ENCODE data around the gene KLHL26. TPM values are rescaled to one million over a fixed set of nuclear protein-coding genes. Genes with fewer than 3 reads are reported as not detected.
A peak's percentile ranks its signal among the peaks of the same experiment; 100 is the strongest.

The KLHL26 gene
- total RNA-seq, 1 donor from 2014 or later, result 12.0 TPM

GRCh38 chr19:18608805-18609716 is 27.8 kb upstream of the KLHL26 start:
- no peaks in the 10 kb centered on the region for H3K36me3 Mint-ChIP-seq (ENCODE audit: unreplicated experiment)
- TF ChIP-seq, protein P1, sequence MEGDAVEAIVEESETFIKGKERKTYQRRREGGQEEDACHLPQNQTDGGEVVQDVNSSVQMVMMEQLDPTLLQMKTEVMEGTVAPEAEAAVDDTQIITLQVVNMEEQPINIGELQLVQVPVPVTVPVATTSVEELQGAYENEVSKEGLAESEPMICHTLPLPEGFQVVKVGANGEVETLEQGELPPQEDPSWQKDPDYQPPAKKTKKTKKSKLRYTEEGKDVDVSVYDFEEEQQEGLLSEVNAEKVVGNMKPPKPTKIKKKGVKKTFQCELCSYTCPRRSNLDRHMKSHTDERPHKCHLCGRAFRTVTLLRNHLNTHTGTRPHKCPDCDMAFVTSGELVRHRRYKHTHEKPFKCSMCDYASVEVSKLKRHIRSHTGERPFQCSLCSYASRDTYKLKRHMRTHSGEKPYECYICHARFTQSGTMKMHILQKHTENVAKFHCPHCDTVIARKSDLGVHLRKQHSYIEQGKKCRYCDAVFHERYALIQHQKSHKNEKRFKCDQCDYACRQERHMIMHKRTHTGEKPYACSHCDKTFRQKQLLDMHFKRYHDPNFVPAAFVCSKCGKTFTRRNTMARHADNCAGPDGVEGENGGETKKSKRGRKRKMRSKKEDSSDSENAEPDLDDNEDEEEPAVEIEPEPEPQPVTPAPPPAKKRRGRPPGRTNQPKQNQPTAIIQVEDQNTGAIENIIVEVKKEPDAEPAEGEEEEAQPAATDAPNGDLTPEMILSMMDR (IDR thresholded peaks at IDR 0.05; ENCODE audit: partially characterized antibody, unreplicated experiment), result no peak
- peak overlapping the region; percentile 39 for H3K4me3 Mint-ChIP-seq (ENCODE audit: unreplicated experiment)
- peaks cover 5% of the 10 kb centered on the region for H3K9me3 Mint-ChIP-seq (ENCODE audit: unreplicated experiment)
- H3K27me3 Mint-ChIP-seq (ENCODE audit: unreplicated experiment), result peaks cover 33% of the 10 kb centered on the region
- no peak overlapping the region for H3K27ac Mint-ChIP-seq (ENCODE audit: unreplicated experiment)
- peaks cover 15% of the 10 kb centered on the region for H3K4me1 Mint-ChIP-seq (ENCODE audit: low read depth, unreplicated experiment)
- no peak for DNase-seq

DNA sequence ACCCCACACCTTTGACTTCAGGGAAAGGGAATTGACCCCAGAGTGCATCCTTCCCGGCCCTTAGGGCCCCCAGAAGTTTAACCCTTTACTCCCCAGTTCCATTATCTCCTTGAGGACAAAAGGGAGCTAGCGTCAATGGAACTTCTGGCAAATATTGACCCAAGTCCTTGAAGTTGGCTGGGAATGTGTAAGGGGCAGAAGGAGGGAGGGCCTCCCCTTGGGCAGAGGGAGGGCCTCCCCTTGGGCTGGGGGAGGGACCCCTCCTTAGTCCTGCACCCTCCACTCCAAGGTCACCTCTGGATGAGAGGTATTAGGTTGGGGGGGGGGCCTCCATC is 27.1 kb upstream of the KLHL26 start:
- no peak for DNase-seq
- Mint-ChIP-seq H3K4me1 (ENCODE audit: low read depth, unreplicated experiment) (peaks cover 15% of the 10 kb centered on the region), H3K4me3 (ENCODE audit: unreplicated experiment) (no peak overlapping the region), H3K9me3 (ENCODE audit: unreplicated experiment) (peaks cover 5% of the 10 kb centered on the region), H3K27me3 (ENCODE audit: unreplicated experiment) (peaks cover 36% of the 10 kb centered on the region), H3K27ac (ENCODE audit: unreplicated experiment) (no peak overlapping the region), H3K36me3 (ENCODE audit: unreplicated experiment) (no peaks in the 10 kb centered on the region)
- TF ChIP-seq, protein P1 (IDR thresholded peaks at IDR 0.05; ENCODE audit: partially characterized antibody, unreplicated experiment), result no peak

DNA sequence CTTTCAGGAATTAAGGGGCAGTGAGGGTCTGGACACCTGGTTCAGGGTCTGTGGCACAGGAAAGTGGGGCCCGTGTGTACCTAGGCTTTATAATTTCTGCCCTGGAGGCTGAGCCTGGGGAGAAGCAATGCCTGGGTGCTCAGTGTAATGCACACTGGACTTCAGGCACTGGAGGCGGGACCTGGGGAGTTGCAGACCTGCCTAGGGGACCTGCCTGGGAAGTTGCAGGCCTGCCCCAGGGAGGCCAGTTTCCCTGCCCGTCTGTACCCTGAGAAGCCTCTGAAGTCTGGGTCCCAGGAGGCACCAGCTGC is 26.6 kb upstream of the KLHL26 start:
- TF ChIP-seq, protein P1 (IDR thresholded peaks at IDR 0.05; ENCODE audit: partially characterized antibody, unreplicated experiment), result no peak
- no peak for DNase-seq
- Mint-ChIP-seq H3K27ac (ENCODE audit: unreplicated experiment) (no peak overlapping the region), H3K36me3 (ENCODE audit: unreplicated experiment) (peaks cover 2% of the 10 kb centered on the region), H3K4me1 (ENCODE audit: low read depth, unreplicated experiment) (peaks cover 12% of the 10 kb centered on the region), H3K9me3 (ENCODE audit: unreplicated experiment) (peaks cover 5% of the 10 kb centered on the region), H3K27me3 (ENCODE audit: unreplicated experiment) (peaks cover 37% of the 10 kb centered on the region), H3K4me3 (ENCODE audit: unreplicated experiment) (no peak overlapping the region)

DNA sequence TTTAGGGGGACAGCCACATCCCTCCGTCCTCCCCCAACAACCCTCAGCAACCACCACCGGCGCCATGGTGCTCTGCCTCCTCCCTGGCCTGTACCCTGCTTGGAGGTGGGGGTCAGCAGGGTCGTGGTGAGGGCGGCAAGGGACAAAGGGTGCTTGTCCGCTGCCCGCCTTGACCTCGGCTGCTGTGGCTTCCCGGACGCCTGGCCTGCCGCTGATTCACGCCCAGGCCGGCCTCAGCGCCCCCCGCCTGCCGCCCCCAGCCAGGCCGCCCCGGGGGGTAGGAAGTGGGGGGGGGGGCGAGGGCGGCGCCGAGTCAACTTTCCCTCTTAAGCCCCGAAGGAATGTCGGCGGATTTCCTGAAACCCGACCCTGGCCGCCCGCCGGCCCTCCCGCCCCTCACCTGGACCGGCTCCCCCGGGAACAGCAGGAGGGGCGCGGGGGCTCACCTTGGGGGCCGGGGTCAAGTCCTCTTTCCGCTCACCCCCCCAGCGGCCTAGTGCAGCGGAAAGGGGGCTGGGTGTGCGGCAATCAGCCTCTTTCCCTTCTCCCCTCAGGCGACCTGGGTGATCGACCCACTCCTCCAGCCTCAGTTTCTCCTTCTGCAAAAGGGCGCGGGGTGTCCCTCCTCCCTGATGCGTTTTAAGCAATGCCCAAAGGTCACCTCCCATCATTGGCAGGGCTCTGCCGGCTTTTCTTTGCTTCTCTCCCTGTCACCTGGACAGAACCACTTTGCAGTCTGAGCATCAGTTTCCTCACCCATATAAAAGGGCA is 26.1 kb upstream of the KLHL26 start:
- DNase-seq, result no peak
- H3K27ac Mint-ChIP-seq (ENCODE audit: unreplicated experiment), result no peak overlapping the region
- H3K36me3 Mint-ChIP-seq (ENCODE audit: unreplicated experiment), result peaks cover 4% of the 10 kb centered on the region
- TF ChIP-seq, protein P1 (IDR thresholded peaks at IDR 0.05; ENCODE audit: partially characterized antibody, unreplicated experiment), result no peak
- peaks cover 34% of the 10 kb centered on the region for H3K27me3 Mint-ChIP-seq (ENCODE audit: unreplicated experiment)
- H3K9me3 Mint-ChIP-seq (ENCODE audit: unreplicated experiment), result peaks cover 3% of the 10 kb centered on the region
- H3K4me1 Mint-ChIP-seq (ENCODE audit: low read depth, unreplicated experiment), result peaks cover 10% of the 10 kb centered on the region
- H3K4me3 Mint-ChIP-seq (ENCODE audit: unreplicated experiment), result peak overlapping the region; percentile 80
